Adrenal gland (tissue), 12 donors: ENCODE data around the gene COPS7A. TPM values are rescaled to one million over a fixed set of nuclear protein-coding genes. Genes with fewer than 3 reads are reported as not detected.

ENCODE experiments used
- DNase-seq, 7 donors: peaks; one replicate each; pipeline ENCODE4 v3.0.0-alpha.2; 2019 to 2020
- H3K27ac ChIP-seq, 5 donors: fragments of 200-600 bp; sonication (generic) in 4 of 5; 1 replicate in 3 of 5; 2 replicates in 2 of 5; pipeline versions ENCODE4 v1.5.1 to v1.8.0; 2016 to 2020; ENCODE audit warnings: mild to moderate bottlenecking in 1 of 5
- H3K27me3 ChIP-seq: fragments of 200-600 bp; 2 replicates; pipeline ENCODE4 v1.8.0; 2021
- H3K36me3 ChIP-seq, 2 donors: fragments of 200-600 bp; replicated peaks in 1 of 2; 1 replicate in 1 of 2; 2 replicates in 1 of 2; pipeline versions ENCODE4 v1.5.1 to v1.8.0; 2018 to 2022
- H3K4me1 ChIP-seq, 2 donors: fragments of 200-600 bp; replicated peaks in 1 of 2; 1 replicate in 1 of 2; 2 replicates in 1 of 2; pipeline versions ENCODE4 v1.5.1 to v1.8.0; 2018 to 2021
- H3K4me3 ChIP-seq, 4 donors: fragments of 200-600 bp; sonication (generic) in 3 of 4; one replicate each; pipeline ENCODE4 v1.5.1; 2016 to 2018
- H3K9me3 ChIP-seq, 3 donors: fragments of 200-600 bp; sonication (generic) in 1 of 3; replicated peaks in 1 of 3; 1 replicate in 2 of 3; 2 replicates in 1 of 3; pipeline versions ENCODE4 v1.5.1 to v1.8.0; 2016 to 2021
- POLR2A ChIP-seq, 2 donors: fragments of 450-650 bp; IDR thresholded peaks; one replicate each; pipeline ENCODE4 v1.6.1; 2017; ENCODE audit warnings: antibody characterized with exemption in 2 of 2, mild to moderate bottlenecking in 2 of 2, moderate library complexity in 1 of 2
- WGBS, 4 donors: extraction: QIAGEN DNeasy Blood & Tissue Kit in 2 of 4; methylation state at CpG; one replicate each; pipeline versions ENCODE4 v1.1.5 to v1.1.7; 2013 to 2017; 5-methylcytosine and 5-hydroxymethylcytosine counted together
- intact Hi-C, 2 donors: fragments of 100-400 bp; cut with DNase I; formaldehyde crosslinking; loops; one replicate each; pipeline versions ENCODE4 v1.14.1 to v1.15.0; 2022 to 2023
- polyA plus RNA-seq, 3 donors: library from polyadenylated mRNA; stranded (reverse); fragments of 200-250 nt in 2 of 3; fragments of 350-450 nt in 1 of 3; fragmentation: Illumina TruSeq in 1 of 3; extraction: RNeasy Lipid Tissue Mini Kit (QIAGEN cat#74804) in 1 of 3; gene quantifications; one replicate each; pipeline ENCODE4 v1.2.3, GENCODE V29; 2013 to 2014
- total RNA-seq, 9 donors: library from RNA; depleted of rRNA in 4 of 9; stranded (reverse); fragments of >200 nt in 4 of 9; fragments of 120-200 nt in 1 of 9; fragmentation: NEBNext Ultra II Directional in 1 of 9; extraction: Animal tissue kit (Norgen Biotek cat#: 25700) in 1 of 9; gene quantifications; one replicate each; pipeline versions ENCODE4 v1.1.0 to v1.2.4, GENCODE V29; 2013 to 2023
- TF ChIP-seq, protein P1 (sequence below), 6 experiments: fragments of 450-650 bp in 4 of 6; fragments of 200-600 bp in 2 of 6; sonication (generic) in 1 of 6; IDR thresholded peaks; 1 replicate in 5 of 6; 2 replicates in 1 of 6; pipeline versions ENCODE4 v1.5.1 to v1.8.0; 2016 to 2021; ENCODE audit warnings: antibody characterized with exemption in 6 of 6, mild to moderate bottlenecking in 2 of 6, moderate library complexity in 1 of 6
- donor health status: healthy with polysubstance abuse.
- donor health status: Bipolar disorder and iron deficiency.
- donor health status: DM: yes; HTN: yes; CAD: no.
- donor health status: DM: no; HTN: no; CAD: no.
- donor health status: DM: no; HTN: no; CAD: no.
- donor health status: DM: yes; HTN: yes; CAD: no.

Gene COPS7A
- total and polyA plus RNA-seq, 12 donors, result 46.5 to 105 (median 81.1) TPM

DNA sequence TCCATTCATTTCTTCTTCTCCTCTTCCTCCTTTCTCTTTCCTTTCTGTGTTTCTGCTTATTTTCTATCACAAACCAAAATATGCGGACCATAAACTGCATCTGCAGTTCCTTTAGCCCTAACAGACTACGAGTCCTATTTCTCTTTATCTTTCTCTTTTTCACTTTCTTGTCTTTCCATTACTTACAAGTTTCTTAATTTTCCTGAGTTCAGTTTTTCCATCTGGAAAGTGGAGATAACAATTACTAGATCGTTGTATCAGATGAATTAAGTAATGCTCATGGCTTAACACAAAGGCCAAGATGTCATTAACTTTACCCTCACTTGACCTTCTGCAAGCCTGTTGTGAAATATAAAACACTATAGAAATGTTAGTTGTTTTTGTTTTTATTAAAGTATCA, 983 bp upstream of the COPS7A start:
- peak overlapping the region in 1 of 4 donors; percentile 62 for H3K4me3 ChIP-seq
- WGBS, 4 donors, result 75 to 80% (median 77%) methylated on average over 3 of the region's 3 CpGs
- H3K9me3 ChIP-seq, result no peaks in the 10 kb centered on the region
- TF ChIP-seq, protein P1, sequence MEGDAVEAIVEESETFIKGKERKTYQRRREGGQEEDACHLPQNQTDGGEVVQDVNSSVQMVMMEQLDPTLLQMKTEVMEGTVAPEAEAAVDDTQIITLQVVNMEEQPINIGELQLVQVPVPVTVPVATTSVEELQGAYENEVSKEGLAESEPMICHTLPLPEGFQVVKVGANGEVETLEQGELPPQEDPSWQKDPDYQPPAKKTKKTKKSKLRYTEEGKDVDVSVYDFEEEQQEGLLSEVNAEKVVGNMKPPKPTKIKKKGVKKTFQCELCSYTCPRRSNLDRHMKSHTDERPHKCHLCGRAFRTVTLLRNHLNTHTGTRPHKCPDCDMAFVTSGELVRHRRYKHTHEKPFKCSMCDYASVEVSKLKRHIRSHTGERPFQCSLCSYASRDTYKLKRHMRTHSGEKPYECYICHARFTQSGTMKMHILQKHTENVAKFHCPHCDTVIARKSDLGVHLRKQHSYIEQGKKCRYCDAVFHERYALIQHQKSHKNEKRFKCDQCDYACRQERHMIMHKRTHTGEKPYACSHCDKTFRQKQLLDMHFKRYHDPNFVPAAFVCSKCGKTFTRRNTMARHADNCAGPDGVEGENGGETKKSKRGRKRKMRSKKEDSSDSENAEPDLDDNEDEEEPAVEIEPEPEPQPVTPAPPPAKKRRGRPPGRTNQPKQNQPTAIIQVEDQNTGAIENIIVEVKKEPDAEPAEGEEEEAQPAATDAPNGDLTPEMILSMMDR (IDR thresholded peaks at IDR 0.05), result no peak
- TF ChIP-seq POLR2A (IDR thresholded peaks at IDR 0.05), result no peak
- H3K27me3 ChIP-seq, result no peaks in the 10 kb centered on the region
- peaks cover 0 to 4% of the 10 kb centered on the region in 2 donors for H3K36me3 ChIP-seq
- no peak for DNase-seq
- intact Hi-C loops, result no loop called here
- H3K27ac ChIP-seq, result no peak overlapping the region
- H3K4me1 ChIP-seq, result peaks cover 6 to 12% of the 10 kb centered on the region in 2 donors

DNA sequence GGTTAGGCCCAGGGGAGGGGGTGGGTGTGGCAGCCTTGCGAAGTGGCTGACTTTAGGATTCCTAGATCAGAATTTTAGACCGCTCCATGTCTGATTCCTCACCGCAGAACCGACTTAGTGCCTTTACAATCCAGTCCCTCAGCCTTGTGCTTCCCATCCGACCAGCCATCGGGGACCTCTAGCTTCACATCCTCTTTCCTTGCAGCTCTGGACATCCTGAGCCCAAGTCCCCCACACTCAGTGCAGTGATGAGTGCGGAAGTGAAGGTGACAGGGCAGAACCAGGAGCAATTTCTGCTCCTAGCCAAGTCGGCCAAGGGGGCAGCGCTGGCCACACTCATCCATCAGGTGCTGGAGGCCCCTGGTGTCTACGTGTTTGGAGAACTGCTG, 557 bp downstream of the COPS7A start:
- no peaks in the 10 kb centered on the region for H3K9me3 ChIP-seq
- H3K36me3 ChIP-seq, result peaks cover 0 to 19% of the 10 kb centered on the region in 2 donors
- H3K4me1 ChIP-seq, result peaks cover 6 to 12% of the 10 kb centered on the region in 2 donors
- H3K4me3 ChIP-seq, result peak overlapping the region in 2 of 4 donors; percentile 53 to 62
- no peaks in the 10 kb centered on the region for H3K27me3 ChIP-seq
- no peak for TF ChIP-seq POLR2A (IDR thresholded peaks at IDR 0.05)
- TF ChIP-seq, protein P1 (IDR thresholded peaks at IDR 0.05), result no peak
- WGBS, 4 donors, result 12 to 21% (median 13%) methylated on average over 10 of the region's 10 CpGs
- peak overlapping the region in 4 of 5 donors; percentile 9 to 94 (median 66) for H3K27ac ChIP-seq
- peak in 6 of 7 donors; percentile 21 to 61 (median 26) for DNase-seq
- intact Hi-C loops, result no loop called here

DNA sequence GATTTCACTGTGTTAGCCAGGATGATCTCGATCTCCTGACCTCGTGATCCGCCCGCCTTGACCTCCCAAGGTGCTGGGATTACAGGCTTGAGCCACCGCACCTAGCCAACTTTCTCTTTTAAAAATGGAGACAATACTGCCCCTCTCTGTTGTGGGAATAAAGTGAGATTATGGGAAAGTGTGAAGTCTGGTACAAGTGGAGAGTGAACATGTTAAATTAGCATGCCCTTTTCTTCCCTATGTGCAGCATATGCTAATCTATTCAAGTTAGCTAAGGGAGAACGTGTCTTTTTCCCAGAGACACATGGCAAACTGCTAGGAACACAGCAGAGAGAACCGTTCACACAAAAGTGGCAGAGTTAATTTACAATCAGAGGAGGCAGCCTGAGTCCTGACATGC, 1.5 kb downstream of the COPS7A start:
- Histone ChIP-seq H3K4me3 (no peak overlapping the region), H3K9me3 (no peaks in the 10 kb centered on the region), H3K4me1 (peaks cover 6 to 12% of the 10 kb centered on the region in 2 donors), H3K27me3 (no peaks in the 10 kb centered on the region), H3K27ac (no peak overlapping the region), H3K36me3 (peaks cover 0 to 29% of the 10 kb centered on the region in 2 donors)
- WGBS, 4 donors, result 88 to 94% (median 93%) methylated on average over 7 of the region's 7 CpGs
- intact Hi-C loops, result no loop called here
- no peak for TF ChIP-seq POLR2A (IDR thresholded peaks at IDR 0.05)
- TF ChIP-seq, protein P1 (IDR thresholded peaks at IDR 0.05), result no peak
- no peak for DNase-seq

DNA sequence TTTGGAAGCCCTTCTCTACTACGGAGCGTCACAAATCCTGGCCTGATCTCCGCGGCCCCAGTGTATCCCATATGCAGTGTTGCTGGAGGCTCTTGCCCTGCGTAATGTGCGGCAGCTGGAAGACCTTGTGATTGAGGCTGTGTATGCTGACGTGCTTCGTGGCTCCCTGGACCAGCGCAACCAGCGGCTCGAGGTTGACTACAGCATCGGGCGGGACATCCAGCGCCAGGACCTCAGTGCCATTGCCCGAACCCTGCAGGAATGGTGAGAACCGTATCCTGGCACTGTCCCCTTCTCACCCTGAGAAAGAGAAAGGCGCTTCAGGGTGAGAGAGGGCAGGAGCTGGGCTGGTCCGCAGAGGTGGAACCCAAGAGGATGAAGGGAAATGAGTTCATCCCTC, 5.3 kb downstream of the COPS7A start:
- Histone ChIP-seq H3K4me3 (no peak overlapping the region), H3K9me3 (no peaks in the 10 kb centered on the region), H3K36me3 (peaks cover 0 to 46% of the 10 kb centered on the region in 2 donors), H3K27me3 (no peaks in the 10 kb centered on the region), H3K27ac (no peak overlapping the region), H3K4me1 (peaks cover 6 to 12% of the 10 kb centered on the region in 2 donors)
- no peak for DNase-seq
- intact Hi-C loops, result no loop called here
- TF ChIP-seq POLR2A (IDR thresholded peaks at IDR 0.05), result no peak
- TF ChIP-seq, protein P1 (IDR thresholded peaks at IDR 0.05), result no peak
- 87 to 94% (median 92%) methylated on average over 8 to 18 of the region's 18 CpGs for WGBS, 4 donors
